WTC11 (cell line): ENCODE measurements around the gene GDF7. TPM values are rescaled to one million over a fixed set of nuclear protein-coding genes. Genes with fewer than 3 reads are reported as not detected.

Experiments used
- ATAC-seq: fragments of 200-7000 bp; cut with Tn5 transposase; 2 replicates; pipeline ENCODE4 v1.10.0; 2021; ENCODE audit warnings: mild to moderate bottlenecking, moderate library complexity
- CTCF ChIA-PET: fragments of 300-600 bp; sonication (Branson Sonifier 250); formaldehyde crosslinking; loops from one replicate; lab custom pipeline; 2021; ENCODE audit warnings: antibody characterized with exemption; lab: Charles Lee
- POLR2A ChIA-PET: fragments of 350-600 bp; sonication (Branson Sonifier 250); formaldehyde crosslinking; loops from one replicate; lab custom pipeline; 2021; ENCODE audit warnings: antibody characterized with exemption; lab: Charles Lee
- DNase-seq: peaks from one replicate; pipeline ENCODE4 v3.0.0; 2021; ENCODE audit warnings: low spot score
- H3K27ac Mint-ChIP-seq: 2 replicates; pipeline ENCODE4 v1.8.0; 2021; ENCODE audit warnings: mixed read lengths
- H3K27me3 Mint-ChIP-seq: 2 replicates; pipeline ENCODE4 v1.8.0; 2021; ENCODE audit warnings: low read depth, mild to moderate bottlenecking, moderate library complexity, mixed read lengths
- H3K36me3 Mint-ChIP-seq: 2 replicates; pipeline ENCODE4 v1.8.0; 2021; ENCODE audit warnings: mixed read lengths
- H3K4me1 Mint-ChIP-seq: 2 replicates; pipeline ENCODE4 v1.8.0; 2022; ENCODE audit warnings: mixed read lengths
- H3K4me3 Mint-ChIP-seq: 2 replicates; pipeline ENCODE4 v1.8.0; 2021; ENCODE audit warnings: mild to moderate bottlenecking, moderate library complexity, mixed read lengths
- H3K9me3 Mint-ChIP-seq: 2 replicates; pipeline ENCODE4 v1.8.0; 2021; ENCODE audit warnings: mixed read lengths
- CBFB ChIP-seq: sonication (generic); formaldehyde crosslinking; IDR thresholded peaks from 2 replicates; pipeline ENCODE4 v1.8.1; 2022; ENCODE audit warnings: mild to moderate bottlenecking, low read depth, missing genetic modification reagents
- CREM ChIP-seq: sonication (generic); formaldehyde crosslinking; IDR thresholded peaks from 2 replicates; pipeline ENCODE4 v1.8.1; 2022; ENCODE audit warnings: mild to moderate bottlenecking, missing genetic modification reagents, moderate library complexity
- ELF4 ChIP-seq: sonication (generic); formaldehyde crosslinking; IDR thresholded peaks from 2 replicates; pipeline ENCODE4 v1.8.1; 2022; ENCODE audit warnings: low read depth, mild to moderate bottlenecking, moderate library complexity, missing genetic modification reagents
- ESRRA ChIP-seq: sonication (generic); formaldehyde crosslinking; IDR thresholded peaks from 2 replicates; pipeline ENCODE4 v1.8.1; 2022; ENCODE audit warnings: mild to moderate bottlenecking, missing genetic modification reagents, borderline replicate concordance
- FOXP1 ChIP-seq: sonication (generic); formaldehyde crosslinking; IDR thresholded peaks from 2 replicates; pipeline ENCODE4 v1.8.0; 2022; ENCODE audit warnings: missing genetic modification reagents, mild to moderate bottlenecking, moderate library complexity, borderline replicate concordance
- GRHL2 ChIP-seq: fragments of 250-450 bp; sonication (Bioruptor Pico); IDR thresholded peaks from 2 replicates; pipeline ENCODE4 v1.8.0; 2022; ENCODE audit warnings: mild to moderate bottlenecking, moderate library complexity; ENCODE audit not compliant: insufficient replicate concordance, severe bottlenecking
- HMGA2 ChIP-seq: fragments of 250-450 bp; sonication (Bioruptor Pico); IDR thresholded peaks from 2 replicates; pipeline ENCODE4 v1.4.0; 2021; ENCODE audit warnings: mild to moderate bottlenecking, moderate library complexity
- HMGXB4 ChIP-seq: sonication (generic); formaldehyde crosslinking; IDR thresholded peaks from 2 replicates; pipeline ENCODE4 v1.8.1; 2023; ENCODE audit warnings: mild to moderate bottlenecking, moderate library complexity, missing genetic modification reagents
- KAT7 ChIP-seq: sonication (generic); formaldehyde crosslinking; IDR thresholded peaks from 2 replicates; pipeline ENCODE4 v1.8.1; 2023; ENCODE audit warnings: missing genetic modification reagents, mild to moderate bottlenecking, borderline replicate concordance
- MLX ChIP-seq: sonication (generic); formaldehyde crosslinking; IDR thresholded peaks from 2 replicates; pipeline ENCODE4 v1.8.1; 2023; ENCODE audit warnings: mild to moderate bottlenecking, missing genetic modification reagents, moderate library complexity
- MXD4 ChIP-seq: fragments of 250-450 bp; sonication (Bioruptor Pico); IDR thresholded peaks from 2 replicates; pipeline ENCODE4 v1.8.0; 2021; ENCODE audit warnings: mild to moderate bottlenecking, moderate library complexity, borderline replicate concordance
- TCF7 ChIP-seq: sonication (generic); formaldehyde crosslinking; IDR thresholded peaks from 2 replicates; pipeline ENCODE4 v1.8.0; 2022; ENCODE audit warnings: mild to moderate bottlenecking, low read depth, missing genetic modification reagents, moderate library complexity
- ZMAT4 ChIP-seq: fragments of 250-450 bp; sonication (Bioruptor Pico); IDR thresholded peaks from 2 replicates; pipeline ENCODE4 v1.9.0; 2021; ENCODE audit warnings: mild to moderate bottlenecking
- ZNF121 ChIP-seq: sonication (generic); formaldehyde crosslinking; IDR thresholded peaks from 2 replicates; pipeline ENCODE4 v1.8.0; 2023; ENCODE audit warnings: missing genetic modification reagents
- ZNF138 ChIP-seq: sonication (generic); formaldehyde crosslinking; conservative IDR thresholded peaks from 2 replicates; pipeline ENCODE4 v1.8.1; 2022; ENCODE audit warnings: mild to moderate bottlenecking, moderate library complexity, missing genetic modification reagents
- ZNF263 ChIP-seq: sonication (generic); formaldehyde crosslinking; IDR thresholded peaks from 2 replicates; pipeline ENCODE4 v1.8.1; 2022; ENCODE audit warnings: low read depth, mild to moderate bottlenecking, moderate library complexity, missing genetic modification reagents
- ZNF317 ChIP-seq: sonication (generic); formaldehyde crosslinking; IDR thresholded peaks from 2 replicates; pipeline ENCODE4 v1.8.1; 2023; ENCODE audit warnings: low read depth, mild to moderate bottlenecking, moderate library complexity, missing genetic modification reagents, borderline replicate concordance
- ZNF416 ChIP-seq: fragments of 250-450 bp; sonication (Bioruptor Pico); IDR thresholded peaks from 2 replicates; pipeline ENCODE4 v1.9.0; 2021; ENCODE audit warnings: mild to moderate bottlenecking, inconsistent platforms
- total RNA-seq: library from RNA; stranded (reverse); gene quantifications from 3 replicates; pipeline ENCODE4 v1.2.3, GENCODE V29; 2021
- TF ChIP-seq, protein P1 (sequence below): sonication (generic); formaldehyde crosslinking; IDR thresholded peaks from 2 replicates; pipeline ENCODE4 v1.8.0; 2022; ENCODE audit warnings: mild to moderate bottlenecking, missing genetic modification reagents
- TF ChIP-seq, protein P2 (sequence below): fragments of 200-600 bp; IDR thresholded peaks from 2 replicates; pipeline ENCODE4 v1.8.0; 2022; ENCODE audit warnings: antibody characterized with exemption
- TF ChIP-seq, protein P3 (sequence below): sonication (generic); formaldehyde crosslinking; IDR thresholded peaks from 2 replicates; pipeline ENCODE4 v1.8.0; 2022; ENCODE audit warnings: mild to moderate bottlenecking, missing genetic modification reagents
- TF ChIP-seq, protein P4 (sequence below): sonication (generic); formaldehyde crosslinking; conservative IDR thresholded peaks from 2 replicates; pipeline ENCODE4 v1.8.1; 2023; ENCODE audit warnings: mild to moderate bottlenecking, low read depth, missing genetic modification reagents, moderate library complexity

The GDF7 gene
- total RNA-seq, 1 experiment from 2014 or later, result 0.55 TPM

GRCh38 chr2:20618886-20619521, 47.9 kb upstream of the GDF7 start:
- DNase-seq, result no peak

GRCh38 chr2:20619624-20620024, 47.3 kb upstream of the GDF7 start:
- Mint-ChIP-seq H3K4me3 (no peak overlapping the region), H3K36me3 (no peaks in the 10 kb centered on the region), H3K27me3 (no peaks in the 10 kb centered on the region), H3K27ac (no peak overlapping the region), H3K9me3 (no peaks in the 10 kb centered on the region), H3K4me1 (peaks cover 18% of the 10 kb centered on the region)
- TF ChIP-seq GRHL2, result no peak
- no peak for TF ChIP-seq CREM
- no peak for TF ChIP-seq ZNF317 (CRISPR knock-in tag)
- no peak for TF ChIP-seq HMGA2 (CRISPR knock-in tag)
- no peak for TF ChIP-seq KAT7 (CRISPR knock-in tag)
- TF ChIP-seq ZNF263, result no peak
- TF ChIP-seq, protein P1, sequence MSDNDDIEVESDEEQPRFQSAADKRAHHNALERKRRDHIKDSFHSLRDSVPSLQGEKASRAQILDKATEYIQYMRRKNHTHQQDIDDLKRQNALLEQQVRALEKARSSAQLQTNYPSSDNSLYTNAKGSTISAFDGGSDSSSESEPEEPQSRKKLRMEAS, result no peak
- TF ChIP-seq, protein P2, sequence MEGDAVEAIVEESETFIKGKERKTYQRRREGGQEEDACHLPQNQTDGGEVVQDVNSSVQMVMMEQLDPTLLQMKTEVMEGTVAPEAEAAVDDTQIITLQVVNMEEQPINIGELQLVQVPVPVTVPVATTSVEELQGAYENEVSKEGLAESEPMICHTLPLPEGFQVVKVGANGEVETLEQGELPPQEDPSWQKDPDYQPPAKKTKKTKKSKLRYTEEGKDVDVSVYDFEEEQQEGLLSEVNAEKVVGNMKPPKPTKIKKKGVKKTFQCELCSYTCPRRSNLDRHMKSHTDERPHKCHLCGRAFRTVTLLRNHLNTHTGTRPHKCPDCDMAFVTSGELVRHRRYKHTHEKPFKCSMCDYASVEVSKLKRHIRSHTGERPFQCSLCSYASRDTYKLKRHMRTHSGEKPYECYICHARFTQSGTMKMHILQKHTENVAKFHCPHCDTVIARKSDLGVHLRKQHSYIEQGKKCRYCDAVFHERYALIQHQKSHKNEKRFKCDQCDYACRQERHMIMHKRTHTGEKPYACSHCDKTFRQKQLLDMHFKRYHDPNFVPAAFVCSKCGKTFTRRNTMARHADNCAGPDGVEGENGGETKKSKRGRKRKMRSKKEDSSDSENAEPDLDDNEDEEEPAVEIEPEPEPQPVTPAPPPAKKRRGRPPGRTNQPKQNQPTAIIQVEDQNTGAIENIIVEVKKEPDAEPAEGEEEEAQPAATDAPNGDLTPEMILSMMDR, result no peak
- TF ChIP-seq, protein P3, sequence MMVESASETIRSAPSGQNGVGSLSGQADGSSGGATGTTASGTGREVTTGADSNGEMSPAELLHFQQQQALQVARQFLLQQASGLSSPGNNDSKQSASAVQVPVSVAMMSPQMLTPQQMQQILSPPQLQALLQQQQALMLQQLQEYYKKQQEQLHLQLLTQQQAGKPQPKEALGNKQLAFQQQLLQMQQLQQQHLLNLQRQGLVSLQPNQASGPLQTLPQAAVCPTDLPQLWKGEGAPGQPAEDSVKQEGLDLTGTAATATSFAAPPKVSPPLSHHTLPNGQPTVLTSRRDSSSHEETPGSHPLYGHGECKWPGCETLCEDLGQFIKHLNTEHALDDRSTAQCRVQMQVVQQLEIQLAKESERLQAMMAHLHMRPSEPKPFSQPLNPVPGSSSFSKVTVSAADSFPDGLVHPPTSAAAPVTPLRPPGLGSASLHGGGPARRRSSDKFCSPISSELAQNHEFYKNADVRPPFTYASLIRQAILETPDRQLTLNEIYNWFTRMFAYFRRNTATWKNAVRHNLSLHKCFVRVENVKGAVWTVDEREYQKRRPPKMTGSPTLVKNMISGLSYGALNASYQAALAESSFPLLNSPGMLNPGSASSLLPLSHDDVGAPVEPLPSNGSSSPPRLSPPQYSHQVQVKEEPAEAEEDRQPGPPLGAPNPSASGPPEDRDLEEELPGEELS (CRISPR knock-in tag), result no peak
- TF ChIP-seq MXD4 (CRISPR knock-in tag), result no peak
- TF ChIP-seq TCF7 (CRISPR knock-in tag), result no peak
- TF ChIP-seq MLX, result no peak
- TF ChIP-seq FOXP1 (CRISPR knock-in tag), result no peak
- no peak for TF ChIP-seq HMGXB4
- TF ChIP-seq ZMAT4 (CRISPR knock-in tag), result no peak
- no peak for TF ChIP-seq ZNF121
- TF ChIP-seq ZNF416 (CRISPR knock-in tag), result no peak
- no peak for TF ChIP-seq ELF4 (CRISPR knock-in tag)
- TF ChIP-seq CBFB (CRISPR knock-in tag), result no peak
- ChIA-PET POLR2A (no interaction called here), CTCF (interaction anchor here (2.6 kb wide), 1 partner anchor 17 kb away, joined by 14 read pairs; no protein-coding TSS in a partner anchor)
- DNase-seq, result no peak
- ATAC-seq, result no peak

More at GRCh38 chr2:20618886-20619521, 47.9 kb upstream of the GDF7 start:
- Mint-ChIP-seq H3K4me3 (no peak overlapping the region), H3K27me3 (no peaks in the 10 kb centered on the region), H3K36me3 (no peaks in the 10 kb centered on the region), H3K4me1 (peaks cover 24% of the 10 kb centered on the region), H3K27ac (no peak overlapping the region), H3K9me3 (no peaks in the 10 kb centered on the region)
- no peak for ATAC-seq
- POLR2A ChIA-PET, result interaction anchor here (2.1 kb wide), 1 partner anchor 172 kb away, joined by 16 read pairs; the partner anchor contains the start of gene RHOB
- CTCF ChIA-PET, result interaction anchor here (1.6 to 2.6 kb wide), 2 partner anchors 17 to 33 kb away, joined by 3 to 14 read pairs; no protein-coding TSS in a partner anchor
- TF ChIP-seq ZNF138 (CRISPR knock-in tag) (no peak), ESRRA (CRISPR knock-in tag) (no peak)
- TF ChIP-seq, protein P4, sequence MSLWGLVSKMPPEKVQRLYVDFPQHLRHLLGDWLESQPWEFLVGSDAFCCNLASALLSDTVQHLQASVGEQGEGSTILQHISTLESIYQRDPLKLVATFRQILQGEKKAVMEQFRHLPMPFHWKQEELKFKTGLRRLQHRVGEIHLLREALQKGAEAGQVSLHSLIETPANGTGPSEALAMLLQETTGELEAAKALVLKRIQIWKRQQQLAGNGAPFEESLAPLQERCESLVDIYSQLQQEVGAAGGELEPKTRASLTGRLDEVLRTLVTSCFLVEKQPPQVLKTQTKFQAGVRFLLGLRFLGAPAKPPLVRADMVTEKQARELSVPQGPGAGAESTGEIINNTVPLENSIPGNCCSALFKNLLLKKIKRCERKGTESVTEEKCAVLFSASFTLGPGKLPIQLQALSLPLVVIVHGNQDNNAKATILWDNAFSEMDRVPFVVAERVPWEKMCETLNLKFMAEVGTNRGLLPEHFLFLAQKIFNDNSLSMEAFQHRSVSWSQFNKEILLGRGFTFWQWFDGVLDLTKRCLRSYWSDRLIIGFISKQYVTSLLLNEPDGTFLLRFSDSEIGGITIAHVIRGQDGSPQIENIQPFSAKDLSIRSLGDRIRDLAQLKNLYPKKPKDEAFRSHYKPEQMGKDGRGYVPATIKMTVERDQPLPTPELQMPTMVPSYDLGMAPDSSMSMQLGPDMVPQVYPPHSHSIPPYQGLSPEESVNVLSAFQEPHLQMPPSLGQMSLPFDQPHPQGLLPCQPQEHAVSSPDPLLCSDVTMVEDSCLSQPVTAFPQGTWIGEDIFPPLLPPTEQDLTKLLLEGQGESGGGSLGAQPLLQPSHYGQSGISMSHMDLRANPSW (CRISPR knock-in tag), result no peak
